GM23338 (cell line): Measurements from ENCODE around the gene PRR22. TPM values are rescaled to one million over a fixed set of nuclear protein-coding genes. Genes with fewer than 3 reads are reported as not detected.

Experiments used
- ATAC-seq: fragments of 200-7000 bp; cut with Tn5 transposase; 3 replicates; pipeline ENCODE4 v1.9.1; 2020
- DNase-seq: peaks from one replicate; pipeline ENCODE4 v3.0.0-alpha.2; 2015; ENCODE audit warnings: low spot score
- H2AFZ ChIP-seq: fragments of 200-600 bp; sonication (generic); 2 replicates; pipeline ENCODE4 v1.8.0; 2016; ENCODE audit warnings: antibody characterized with exemption, mild to moderate bottlenecking, moderate library complexity
- H3F3A ChIP-seq: fragments of 200-600 bp; sonication (generic); replicated peaks from 2 replicates; pipeline ENCODE4 v1.8.0; 2017; ENCODE audit warnings: antibody characterized with exemption, mixed run types, low read depth
- H3K27ac ChIP-seq: fragments of 200-600 bp; sonication (generic); 2 replicates; pipeline ENCODE4 v1.6.1; 2016; ENCODE audit warnings: low read depth
- H3K27me3 ChIP-seq: fragments of 200-600 bp; sonication (generic); 2 replicates; pipeline ENCODE4 v1.8.0; 2016; ENCODE audit warnings: mild to moderate bottlenecking, mixed run types, moderate library complexity; ENCODE audit not compliant: insufficient read depth
- H3K36me3 ChIP-seq: fragments of 200-600 bp; sonication (generic); 2 replicates; pipeline ENCODE4 v1.8.0; 2016; ENCODE audit warnings: mild to moderate bottlenecking; ENCODE audit not compliant: insufficient read depth
- H3K4me1 ChIP-seq: fragments of 200-600 bp; sonication (generic); 2 replicates; pipeline ENCODE4 v1.8.0; 2016; ENCODE audit warnings: mild to moderate bottlenecking, moderate library complexity; ENCODE audit not compliant: insufficient read depth
- H3K4me2 ChIP-seq: fragments of 200-600 bp; sonication (generic); 2 replicates; pipeline ENCODE4 v1.7.1; 2017; ENCODE audit warnings: mixed run types
- H3K4me3 ChIP-seq: fragments of 200-600 bp; sonication (generic); 2 replicates; pipeline ENCODE4 v1.6.1; 2016; ENCODE audit warnings: mixed run types
- H3K79me2 ChIP-seq: fragments of 200-600 bp; sonication (generic); replicated peaks from 2 replicates; pipeline ENCODE4 v1.8.0; 2017; ENCODE audit warnings: mild to moderate bottlenecking; ENCODE audit not compliant: insufficient read depth
- H3K9me2 ChIP-seq: fragments of 200-600 bp; sonication (generic); 2 replicates; pipeline ENCODE4 v1.8.0; 2017; ENCODE audit not compliant: insufficient read depth
- H4K20me1 ChIP-seq: fragments of 200-600 bp; sonication (generic); replicated peaks from 2 replicates; pipeline ENCODE4 v1.8.0; 2017; ENCODE audit warnings: mild to moderate bottlenecking; ENCODE audit not compliant: insufficient read depth
- H3K27ac Mint-ChIP-seq: 2 replicates; pipeline ENCODE4 v1.8.0; 2020; ENCODE audit warnings: inconsistent platforms, mild to moderate bottlenecking, moderate library complexity, mixed read lengths
- H3K27me3 Mint-ChIP-seq: 3 replicates; pipeline ENCODE4 v1.8.0; 2022; ENCODE audit warnings: low read depth, mild to moderate bottlenecking, moderate library complexity, mixed read lengths, inconsistent platforms; ENCODE audit not compliant: insufficient read depth, poor library complexity
- H3K36me3 Mint-ChIP-seq: 3 replicates; pipeline ENCODE4 v1.8.0; 2021; ENCODE audit warnings: low read depth, mild to moderate bottlenecking, inconsistent platforms, moderate library complexity, mixed read lengths
- H3K4me1 Mint-ChIP-seq: 3 replicates; pipeline ENCODE4 v1.8.0; 2020; ENCODE audit warnings: mild to moderate bottlenecking, inconsistent platforms, mixed read lengths
- H3K4me3 Mint-ChIP-seq: 3 replicates; pipeline ENCODE4 v1.8.0; 2021; ENCODE audit warnings: moderate library complexity, mild to moderate bottlenecking, inconsistent platforms, mixed read lengths
- H3K9me3 Mint-ChIP-seq: 3 replicates; pipeline ENCODE4 v1.8.0; 2020; ENCODE audit warnings: moderate library complexity, mild to moderate bottlenecking, inconsistent platforms, mixed read lengths
- EZH2 ChIP-seq: fragments of 200-600 bp; sonication (generic); IDR thresholded peaks from one replicate; pipeline ENCODE4 v1.8.0; 2017; ENCODE audit warnings: antibody characterized with exemption, mild to moderate bottlenecking, low read depth; ENCODE audit not compliant: unreplicated experiment
- EZH2phosphoT487 ChIP-seq: fragments of 200-600 bp; sonication (generic); IDR thresholded peaks from one replicate; pipeline ENCODE4 v1.8.1; 2018; ENCODE audit warnings: antibody characterized with exemption; ENCODE audit not compliant: unreplicated experiment
- REST ChIP-seq: IDR thresholded peaks from one replicate; pipeline ENCODE4 v1.6.1; 2018; ENCODE audit warnings: antibody characterized with exemption; ENCODE audit not compliant: unreplicated experiment
- ZNF331 ChIP-seq: fragments of 250-450 bp; sonication (Bioruptor Pico); IDR thresholded peaks from 2 replicates; pipeline ENCODE4 v1.5.0; 2020; ENCODE audit warnings: low read depth, mild to moderate bottlenecking, moderate library complexity
- ZNF462 ChIP-seq: fragments of 250-450 bp; sonication (Bioruptor Pico); IDR thresholded peaks from 2 replicates; pipeline ENCODE4 v1.5.0; 2020; ENCODE audit warnings: mild to moderate bottlenecking, moderate library complexity
- polyA plus RNA-seq: library from polyadenylated mRNA; unstranded; fragments of >200 nt; fragmentation: Nextera tagmentation; extraction: Ambion mirVana; gene quantifications from 2 replicates; pipeline ENCODE4 v1.2.1, GENCODE V29; 2016
- total RNA-seq: library from RNA; depleted of rRNA; stranded (reverse); fragments of >200 nt; shearing (Covaris generic); gene quantifications from 2 replicates; pipeline ENCODE4 v1.2.3, GENCODE V29; 2014

PRR22 gene
- total and polyA plus RNA-seq, 2 experiments from 2014 or later: 1.0 to 1.2 TPM

- TF ChIP-seq ZNF462 (CRISPR knock-in tag): no peak
- no peak for TF ChIP-seq EZH2
- TF ChIP-seq REST: no peak
Observed at GRCh38 chr19:5765220-5765619, 19.3 kb downstream of the PRR22 start (continued).

GRCh38 chr19:5762608-5763217 is 21.8 kb downstream of the PRR22 start:
- ATAC-seq: no peak
- Mint-ChIP-seq H3K9me3 (peaks cover 3% of the 10 kb centered on the region; the same call in 2 of the 3 replicates), H3K4me1 (no peaks in the 10 kb centered on the region)

More at GRCh38 chr19:5762608-5763217, 21.8 kb downstream of the PRR22 start:
- Mint-ChIP-seq H3K27me3 (peaks cover 2% of the 10 kb centered on the region), H3K36me3 (no peaks in the 10 kb centered on the region), H3K27ac (no peak overlapping the region), H3K4me3 (no peak overlapping the region)
- Histone ChIP-seq H3K36me3 (no peaks in the 10 kb centered on the region), H4K20me1 (no peaks in the 10 kb centered on the region), H2AFZ (no peak overlapping the region), H3F3A (no peaks in the 10 kb centered on the region), H3K9me2 (no peaks in the 10 kb centered on the region; the same call in 1 of the 2 replicates), H3K27ac (no peak overlapping the region), H3K27me3 (no peaks in the 10 kb centered on the region), H3K4me1 (no peaks in the 10 kb centered on the region), H3K4me2 (no peak overlapping the region), H3K79me2 (no peaks in the 10 kb centered on the region), H3K4me3 (no peak overlapping the region)
- no peak for DNase-seq
- TF ChIP-seq ZNF331 (CRISPR knock-in tag) (no peak), EZH2phosphoT487 (no peak), EZH2 (no peak)
